ENCODE data around the gene CBL. TPM values are rescaled to one million over a fixed set of nuclear protein-coding genes. Genes with fewer than 3 reads are reported as not detected.
A peak's percentile ranks its signal among the peaks of the same experiment; 100 is the strongest.

Gene CBL
- polyA plus RNA-seq, 1 of the 3 experiments (the other 2 are of a cell fraction) = 9.5 TPM

GRCh38 chr11:119318240-119319135 lies 112.3 kb downstream of the CBL start:
- peak overlapping the region; percentile 62; the same call in 1 of the 2 replicates for H2AFZ ChIP-seq (ENCODE audit: low read depth)
- no peaks in the 10 kb centered on the region for H3K27me3 ChIP-seq (ENCODE audit: insufficient read depth)
- ChIA-PET POLR2A (no interaction called here), CTCF (interaction anchor here (0.8 to 4.6 kb wide), 9 partner anchors 12 to 184 kb away, joined by 3 to 18 read pairs (median 4); partner anchors contain the start of gene CBL)
- no peaks in the 10 kb centered on the region for H3K9me2 ChIP-seq
- H3K9ac ChIP-seq = no peak overlapping the region
- no peak overlapping the region; the same call in 1 of the 2 replicates for H3K4me2 ChIP-seq
- WGBS (ENCODE audit: low lambda C conversion rate) = 77% methylated on average over 21 of the region's 22 CpGs
- TF ChIP-seq, protein P1, sequence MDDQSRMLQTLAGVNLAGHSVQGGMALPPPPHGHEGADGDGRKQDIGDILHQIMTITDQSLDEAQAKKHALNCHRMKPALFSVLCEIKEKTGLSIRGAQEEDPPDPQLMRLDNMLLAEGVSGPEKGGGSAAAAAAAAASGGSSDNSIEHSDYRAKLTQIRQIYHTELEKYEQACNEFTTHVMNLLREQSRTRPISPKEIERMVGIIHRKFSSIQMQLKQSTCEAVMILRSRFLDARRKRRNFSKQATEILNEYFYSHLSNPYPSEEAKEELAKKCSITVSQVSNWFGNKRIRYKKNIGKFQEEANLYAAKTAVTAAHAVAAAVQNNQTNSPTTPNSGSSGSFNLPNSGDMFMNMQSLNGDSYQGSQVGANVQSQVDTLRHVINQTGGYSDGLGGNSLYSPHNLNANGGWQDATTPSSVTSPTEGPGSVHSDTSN (IDR thresholded peaks at IDR 0.05) = no peak
- no peak for TF ChIP-seq CHD2 (IDR thresholded peaks at IDR 0.05; ENCODE audit: low read length, partially characterized antibody)
- no peak for TF ChIP-seq MEF2A (IDR thresholded peaks at IDR 0.05; ENCODE audit: borderline replicate concordance, low read depth)
- TF ChIP-seq RAD21 (IDR thresholded peaks at IDR 0.05; ENCODE audit: low read length) = no peak
- TF ChIP-seq, protein P2, sequence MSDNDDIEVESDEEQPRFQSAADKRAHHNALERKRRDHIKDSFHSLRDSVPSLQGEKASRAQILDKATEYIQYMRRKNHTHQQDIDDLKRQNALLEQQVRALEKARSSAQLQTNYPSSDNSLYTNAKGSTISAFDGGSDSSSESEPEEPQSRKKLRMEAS (IDR thresholded peaks at IDR 0.05; ENCODE audit: low read depth) = no peak
- TF ChIP-seq SIN3A (IDR thresholded peaks at IDR 0.05; ENCODE audit: borderline replicate concordance, low read depth, low read length) = no peak
- TF ChIP-seq USF2 (IDR thresholded peaks at IDR 0.05; ENCODE audit: borderline replicate concordance, low read depth, low read length) = no peak
- TF ChIP-seq USF1 (IDR thresholded peaks at IDR 0.05; ENCODE audit: borderline replicate concordance, low read depth) = no peak
- TF ChIP-seq, protein P3, sequence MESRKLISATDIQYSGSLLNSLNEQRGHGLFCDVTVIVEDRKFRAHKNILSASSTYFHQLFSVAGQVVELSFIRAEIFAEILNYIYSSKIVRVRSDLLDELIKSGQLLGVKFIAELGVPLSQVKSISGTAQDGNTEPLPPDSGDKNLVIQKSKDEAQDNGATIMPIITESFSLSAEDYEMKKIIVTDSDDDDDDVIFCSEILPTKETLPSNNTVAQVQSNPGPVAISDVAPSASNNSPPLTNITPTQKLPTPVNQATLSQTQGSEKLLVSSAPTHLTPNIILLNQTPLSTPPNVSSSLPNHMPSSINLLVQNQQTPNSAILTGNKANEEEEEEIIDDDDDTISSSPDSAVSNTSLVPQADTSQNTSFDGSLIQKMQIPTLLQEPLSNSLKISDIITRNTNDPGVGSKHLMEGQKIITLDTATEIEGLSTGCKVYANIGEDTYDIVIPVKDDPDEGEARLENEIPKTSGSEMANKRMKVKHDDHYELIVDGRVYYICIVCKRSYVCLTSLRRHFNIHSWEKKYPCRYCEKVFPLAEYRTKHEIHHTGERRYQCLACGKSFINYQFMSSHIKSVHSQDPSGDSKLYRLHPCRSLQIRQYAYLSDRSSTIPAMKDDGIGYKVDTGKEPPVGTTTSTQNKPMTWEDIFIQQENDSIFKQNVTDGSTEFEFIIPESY (IDR thresholded peaks at IDR 0.05; ENCODE audit: borderline replicate concordance, low read depth) = no peak
- no peaks in the 10 kb centered on the region for H3K9me3 ChIP-seq
- no peaks in the 10 kb centered on the region for H3K36me3 ChIP-seq (replicated peaks in 1 of 2; ENCODE audit: control insufficient read depth in 1 of 2, insufficient read depth in 2 of 2, low read length in 1 of 2)
- no peak overlapping the region for H3K4me3 ChIP-seq (ENCODE audit: low read depth in 2 of 2, low read length in 1 of 2)
- DNase-seq = peak; percentile 47
- no peaks in the 10 kb centered on the region for H4K20me1 ChIP-seq (ENCODE audit: insufficient read depth)
- H3K27ac ChIP-seq (ENCODE audit: low read depth in 2 of 2, low read length in 1 of 2) = no peak overlapping the region; a peak in 1 of 4 replicates
- H3K79me2 ChIP-seq (ENCODE audit: insufficient read depth) = no peaks in the 10 kb centered on the region
- peaks cover 7% of the 10 kb centered on the region for H3F3A ChIP-seq (replicated peaks; ENCODE audit: insufficient read depth)
- peaks cover 12 to 31% of the 10 kb centered on the region in 2 experiments; a peak in 2 of 4 replicates for H3K4me1 ChIP-seq (ENCODE audit: control insufficient read depth in 1 of 2, insufficient read depth in 2 of 2, low read depth in 1 of 2, low read length in 1 of 2)
